Measurements from ENCODE around the gene EFNB3.

EFNB3 gene

GRCh38 chr17:7745748-7746470 is 40.9 kb downstream of the EFNB3 start:
- no peak overlapping the region for H3K4me3 ChIP-seq (ENCODE audit: low read depth, low read length)
- POLR2A ChIA-PET: interaction anchor here (0.7 kb wide), 3 partner anchors 96 to 312 kb away, joined by 3 read pairs; partner anchors contain the start of gene TMEM88
- H3K27ac ChIP-seq (ENCODE audit: extremely low read depth, low read depth, low read length): no peak overlapping the region
- no peak for TF ChIP-seq ZNF146 (tag by site-specific recombination; IDR thresholded peaks at IDR 0.05)
- TF ChIP-seq ZNF184 (tag by site-specific recombination; IDR thresholded peaks at IDR 0.05): 0 out of 2 replicates have a peak, but pooled peaks have one; percentile 18
- TF ChIP-seq GLIS1 (tag by site-specific recombination; IDR thresholded peaks at IDR 0.05): peak; percentile 9; the same call in 1 of the 2 replicates
- no peak for TF ChIP-seq HOXA7 (CRISPR knock-in tag; IDR thresholded peaks at IDR 0.05; ENCODE audit: borderline replicate concordance)
- TF ChIP-seq PRDM6 (tag by site-specific recombination; IDR thresholded peaks at IDR 0.05): peak; percentile 98
- no peak for TF ChIP-seq ZNF26 (tag by site-specific recombination; IDR thresholded peaks at IDR 0.05)
- TF ChIP-seq PATZ1 (tag by site-specific recombination; IDR thresholded peaks at IDR 0.05): peak; percentile 37; the same call in 1 of the 2 replicates
- TF ChIP-seq PRDM1 (tag by site-specific recombination; IDR thresholded peaks at IDR 0.05): peak; percentile 32; the same call in 1 of the 2 replicates
- 0 out of 2 replicates have a peak, but pooled peaks have one; percentile 49 for TF ChIP-seq IKZF3 (tag by site-specific recombination; IDR thresholded peaks at IDR 0.05)
- TF ChIP-seq ZBTB17 (tag by site-specific recombination; IDR thresholded peaks at IDR 0.05): peak; percentile 75
- TF ChIP-seq ZNF704 (tag by site-specific recombination; IDR thresholded peaks at IDR 0.05): no peak
- peak; percentile 83 for TF ChIP-seq FEZF1 (tag by site-specific recombination; IDR thresholded peaks at IDR 0.05)
- no peak for TF ChIP-seq SCRT2 (tag by site-specific recombination; IDR thresholded peaks at IDR 0.05)
- TF ChIP-seq ZNF335 (tag by site-specific recombination; conservative IDR thresholded peaks at IDR 0.05): peak; percentile 88
- no peak for TF ChIP-seq ZNF549 (tag by site-specific recombination; IDR thresholded peaks at IDR 0.05)
- no peak for TF ChIP-seq ZNF10 (tag by site-specific recombination; IDR thresholded peaks at IDR 0.05)
- TF ChIP-seq PRDM10 (tag by site-specific recombination; IDR thresholded peaks at IDR 0.05): peak; percentile 63
- peak; percentile 49 for TF ChIP-seq SP7 (tag by site-specific recombination; IDR thresholded peaks at IDR 0.05)
- peak; percentile 26; the same call in 1 of the 2 replicates for TF ChIP-seq ZBTB21 (tag by site-specific recombination; IDR thresholded peaks at IDR 0.05)
- TF ChIP-seq ATF2 (tag by site-specific recombination; IDR thresholded peaks at IDR 0.05; ENCODE audit: low read depth): peak; percentile 44; the same call in 1 of the 2 replicates
- no peak for TF ChIP-seq ZBTB8A (tag by site-specific recombination; IDR thresholded peaks at IDR 0.05)
- TF ChIP-seq ZBTB48 (tag by site-specific recombination; IDR thresholded peaks at IDR 0.05): peak; percentile 40; the same call in 1 of the 2 replicates
- TF ChIP-seq ZNF362 (tag by site-specific recombination; IDR thresholded peaks at IDR 0.05): peak; percentile 89
- 0 out of 2 replicates have a peak, but pooled peaks have one; percentile 31 for TF ChIP-seq BCL11A (tag by site-specific recombination; IDR thresholded peaks at IDR 0.05; ENCODE audit: low read depth)

More at GRCh38 chr17:7745748-7746470, 40.9 kb downstream of the EFNB3 start:
- CTCF ChIA-PET: interaction anchor here (0.7 to 7.3 kb wide), 10 partner anchors 11 to 313 kb away, joined by 3 to 156 read pairs (median 18); no protein-coding TSS in a partner anchor
- Histone ChIP-seq H3K4me1 (ENCODE audit: control insufficient read depth, insufficient read depth, low read length) (peaks cover 22% of the 10 kb centered on the region), H3K36me3 (ENCODE audit: control insufficient read depth in 2 of 2, insufficient read depth in 1 of 2, low read length in 2 of 2) (no peaks in the 10 kb centered on the region; a peak in 1 of 3 replicates), H3K9me3 (ENCODE audit: control insufficient read depth, insufficient read depth, low read depth, low read length) (no peaks in the 10 kb centered on the region)

All from HEK293 (cell line).